GM10847 (cell line): ENCODE data around the gene ZDHHC17.
A peak's percentile ranks its signal among the peaks of the same experiment; 100 is the strongest.

Experiments
- POLR2A ChIP-seq: IDR thresholded peaks from 2 replicates; pipeline ENCODE4 v1.6.1; 2011; ENCODE audit not compliant: insufficient read length; ENCODE audit errors: extremely low read depth

ZDHHC17 gene

GRCh38 chr12:76878899-76879709, 115.2 kb downstream of the ZDHHC17 start, which contains the start of gene CSRP2:
Gene CSRP2 (minus strand): TSS chr12:76879019. CDS start chr12:76866260, 12,759 bp downstream.
- TF ChIP-seq POLR2A, result peak; percentile 41

- TF ChIP-seq POLR2A, result no peak
Measured at GRCh38 chr12:76879710-76880518, 116.0 kb downstream of the ZDHHC17 start.

- TF ChIP-seq POLR2A, result no peak
Measured at GRCh38 chr12:76880519-76881023, 116.7 kb downstream of the ZDHHC17 start.

GRCh38 chr12:76881142-76881541, 117.2 kb downstream of the ZDHHC17 start:
- TF ChIP-seq POLR2A, result no peak

GRCh38 chr12:76882367-76882766, 118.5 kb downstream of the ZDHHC17 start:
- TF ChIP-seq POLR2A, result no peak

GRCh38 chr12:76883151-76883550, 119.2 kb downstream of the ZDHHC17 start:
- no peak for TF ChIP-seq POLR2A

- no peak for TF ChIP-seq POLR2A
Measured at GRCh38 chr12:76883811-76884210, 119.9 kb downstream of the ZDHHC17 start.

GRCh38 chr12:76888775-76889174, 124.9 kb downstream of the ZDHHC17 start:
- no peak for TF ChIP-seq POLR2A

GRCh38 chr12:76890151-76891143, 126.5 kb downstream of the ZDHHC17 start:
- no peak for TF ChIP-seq POLR2A

- no peak for TF ChIP-seq POLR2A
Measured at GRCh38 chr12:76891609-76892008, 127.7 kb downstream of the ZDHHC17 start.

GRCh38 chr12:76895796-76896195, 131.9 kb downstream of the ZDHHC17 start:
- TF ChIP-seq POLR2A, result no peak

GRCh38 chr12:76896274-76896673, 132.4 kb downstream of the ZDHHC17 start:
- no peak for TF ChIP-seq POLR2A

- TF ChIP-seq POLR2A, result no peak
Measured at GRCh38 chr12:76898442-76898841, 134.5 kb downstream of the ZDHHC17 start.

- TF ChIP-seq POLR2A, result no peak
Measured at GRCh38 chr12:76899522-76899921, 135.6 kb downstream of the ZDHHC17 start.
